ENCODE measurements around the gene UBE2E2. TPM values are rescaled to one million over a fixed set of nuclear protein-coding genes. Genes with fewer than 3 reads are reported as not detected.

The UBE2E2 gene
- total RNA-seq, 1 experiment from 2014 or later = 54.9 TPM

GRCh38 chr3:23493889-23494288, 290.8 kb downstream of the UBE2E2 start:
- Mint-ChIP-seq H3K36me3 (no peaks in the 10 kb centered on the region), H3K27me3 (ENCODE audit: low read depth) (no peaks in the 10 kb centered on the region), H3K27ac (no peak overlapping the region), H3K9me3 (no peaks in the 10 kb centered on the region), H3K4me1 (peaks cover 15% of the 10 kb centered on the region), H3K4me3 (no peak overlapping the region)
- ChIA-PET CTCF (no interaction called here), POLR2A (no interaction called here)
- DNase-seq (ENCODE audit: low spot score) = no peak
- ATAC-seq = no peak
- no peak for TF ChIP-seq ZNF423 (CRISPR knock-in tag; IDR thresholded peaks at IDR 0.05)
- TF ChIP-seq GRHL2 (CRISPR knock-in tag; IDR thresholded peaks at IDR 0.05; ENCODE audit: insufficient replicate concordance, severe bottlenecking) = no peak
- TF ChIP-seq MLX (CRISPR knock-in tag; IDR thresholded peaks at IDR 0.05) = no peak

GRCh38 chr3:23494967-23495366, 291.8 kb downstream of the UBE2E2 start:
- no peaks in the 10 kb centered on the region for H3K36me3 Mint-ChIP-seq
- no peaks in the 10 kb centered on the region for H3K9me3 Mint-ChIP-seq
- ChIA-PET CTCF (no interaction called here), POLR2A (interaction anchor here (1.4 kb wide), 1 partner anchor 12 kb away, joined by 3 read pairs; no protein-coding TSS in a partner anchor)
- ATAC-seq (no peak), DNase-seq (ENCODE audit: low spot score) (no peak)
- H3K4me1 Mint-ChIP-seq = peaks cover 6% of the 10 kb centered on the region
- no peak overlapping the region for H3K4me3 Mint-ChIP-seq
- TF ChIP-seq ZNF396 (CRISPR knock-in tag; IDR thresholded peaks at IDR 0.05; ENCODE audit: borderline replicate concordance) (no peak), NFATC4 (CRISPR knock-in tag; IDR thresholded peaks at IDR 0.05) (no peak)
- no peak overlapping the region for H3K27ac Mint-ChIP-seq
- no peaks in the 10 kb centered on the region for H3K27me3 Mint-ChIP-seq (ENCODE audit: low read depth)

GRCh38 chr3:23495507-23495906, 292.4 kb downstream of the UBE2E2 start:
- ATAC-seq (no peak), DNase-seq (ENCODE audit: low spot score) (no peak)
- H3K27ac Mint-ChIP-seq = no peak overlapping the region; the same call in 1 of the 2 replicates
- no peaks in the 10 kb centered on the region for H3K36me3 Mint-ChIP-seq
- no peak for TF ChIP-seq MXD4 (CRISPR knock-in tag; IDR thresholded peaks at IDR 0.05; ENCODE audit: borderline replicate concordance)
- no peak for TF ChIP-seq ZNF281 (CRISPR knock-in tag; IDR thresholded peaks at IDR 0.05)
- no peak for TF ChIP-seq ETV6 (CRISPR knock-in tag; IDR thresholded peaks at IDR 0.05)
- TF ChIP-seq ATF6 (CRISPR knock-in tag; IDR thresholded peaks at IDR 0.05) = no peak
- no peak for TF ChIP-seq USF1 (CRISPR knock-in tag; IDR thresholded peaks at IDR 0.05)
- TF ChIP-seq NR1H2 (CRISPR knock-in tag; IDR thresholded peaks at IDR 0.05) = no peak
- TF ChIP-seq OVOL2 (CRISPR knock-in tag; IDR thresholded peaks at IDR 0.05; ENCODE audit: borderline replicate concordance) = no peak
- TF ChIP-seq GTF2I (CRISPR knock-in tag; conservative IDR thresholded peaks at IDR 0.05) = no peak
- TF ChIP-seq ZNF425 (CRISPR knock-in tag; conservative IDR thresholded peaks at IDR 0.05) = no peak
- no peak for TF ChIP-seq IRF2 (CRISPR knock-in tag; IDR thresholded peaks at IDR 0.05; ENCODE audit: borderline replicate concordance, low read depth)
- no peak for TF ChIP-seq TCF7 (CRISPR knock-in tag; IDR thresholded peaks at IDR 0.05; ENCODE audit: low read depth)
- no peak for TF ChIP-seq ZNF317 (CRISPR knock-in tag; IDR thresholded peaks at IDR 0.05; ENCODE audit: borderline replicate concordance, low read depth)
- TF ChIP-seq CREM (CRISPR knock-in tag; IDR thresholded peaks at IDR 0.05) = no peak
- TF ChIP-seq TP53 (CRISPR knock-in tag; IDR thresholded peaks at IDR 0.05) = no peak
- TF ChIP-seq GABPB1 (CRISPR knock-in tag; IDR thresholded peaks at IDR 0.05) = no peak
- H3K27me3 Mint-ChIP-seq (ENCODE audit: low read depth) = no peaks in the 10 kb centered on the region
- H3K4me3 Mint-ChIP-seq = no peak overlapping the region
- H3K4me1 Mint-ChIP-seq = peaks cover under 1% of the 10 kb centered on the region; the same call in 1 of the 2 replicates
- CTCF ChIA-PET = no interaction called here
- no peaks in the 10 kb centered on the region for H3K9me3 Mint-ChIP-seq
- POLR2A ChIA-PET = interaction anchor here (1.4 kb wide), 1 partner anchor 11 kb away, joined by 3 read pairs; no protein-coding TSS in a partner anchor

Measured in WTC11 (cell line).